HG02943 (cell line): ENCODE measurements around the gene P4HB.
"Not testable (repeated sequence)": the region's sequence is repeated elsewhere in the genome, so short reads cannot be mapped to it uniquely, and the experiment has no call there.

Experiments used
- ATAC-seq: cut with Tn5 transposase; IDR thresholded peaks from one replicate; pipeline ENCODE4 v1.9.1; 2021; ENCODE audit warnings: mild to moderate bottlenecking, low read depth, moderate library complexity; ENCODE audit not compliant: unreplicated experiment

P4HB gene

GRCh38 chr17:81849457-81849856, 10.9 kb downstream of the P4HB start:
- no peak for ATAC-seq

- ATAC-seq, result no peak
These were observed 13.3 kb downstream of the P4HB start for GRCh38 chr17:81846743-81847689.

DNA sequence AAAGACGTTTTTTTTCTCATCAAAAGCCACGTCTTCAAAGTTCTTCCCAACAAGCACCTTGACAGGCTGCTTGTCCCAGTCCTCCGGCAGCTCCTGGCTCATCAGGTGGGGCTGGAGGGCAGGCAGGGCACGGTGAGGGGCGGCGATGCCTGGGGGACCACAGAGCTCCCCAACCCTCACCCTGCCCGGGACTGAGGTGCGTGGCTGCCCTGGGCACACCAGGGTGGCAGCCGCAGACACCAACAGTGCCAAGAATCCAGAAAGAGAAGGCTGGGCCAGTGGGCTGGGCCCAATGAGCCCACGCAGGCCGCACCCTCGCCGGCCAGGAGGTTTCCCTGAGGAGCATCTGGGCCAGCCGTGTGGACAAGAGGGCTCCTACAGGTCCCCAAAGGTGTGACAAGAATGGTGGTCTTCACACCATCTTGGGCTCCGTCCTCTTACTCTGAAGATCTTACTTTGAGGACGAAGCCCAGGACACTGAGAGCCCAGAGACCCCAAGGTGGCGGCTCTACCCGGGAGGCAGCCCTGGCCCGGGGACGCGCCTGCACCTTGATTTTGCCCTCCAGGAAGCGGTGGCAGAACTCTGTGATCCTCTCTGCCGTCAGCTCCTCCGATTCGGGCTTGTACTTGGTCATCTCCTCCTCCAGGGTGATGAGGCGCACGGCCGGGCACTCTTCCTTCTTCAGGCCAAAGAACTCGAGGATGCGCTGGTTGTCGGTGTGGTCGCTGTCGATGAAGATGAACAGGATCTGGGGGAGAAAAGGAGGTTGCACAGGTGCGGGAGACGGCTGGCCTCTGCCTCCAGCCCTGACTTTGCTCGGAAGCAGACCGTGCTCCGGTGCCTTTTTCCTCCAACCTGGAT, 14.2 kb downstream of the P4HB start:
- ATAC-seq, result no peak

GRCh38 chr17:81845361-81845760, 15.0 kb downstream of the P4HB start:
- ATAC-seq, result no peak

- no peak for ATAC-seq
These were observed 15.4 kb downstream of the P4HB start for GRCh38 chr17:81844887-81845286.

GRCh38 chr17:81844327-81844851, 15.9 kb downstream of the P4HB start:
- no peak for ATAC-seq

DNA sequence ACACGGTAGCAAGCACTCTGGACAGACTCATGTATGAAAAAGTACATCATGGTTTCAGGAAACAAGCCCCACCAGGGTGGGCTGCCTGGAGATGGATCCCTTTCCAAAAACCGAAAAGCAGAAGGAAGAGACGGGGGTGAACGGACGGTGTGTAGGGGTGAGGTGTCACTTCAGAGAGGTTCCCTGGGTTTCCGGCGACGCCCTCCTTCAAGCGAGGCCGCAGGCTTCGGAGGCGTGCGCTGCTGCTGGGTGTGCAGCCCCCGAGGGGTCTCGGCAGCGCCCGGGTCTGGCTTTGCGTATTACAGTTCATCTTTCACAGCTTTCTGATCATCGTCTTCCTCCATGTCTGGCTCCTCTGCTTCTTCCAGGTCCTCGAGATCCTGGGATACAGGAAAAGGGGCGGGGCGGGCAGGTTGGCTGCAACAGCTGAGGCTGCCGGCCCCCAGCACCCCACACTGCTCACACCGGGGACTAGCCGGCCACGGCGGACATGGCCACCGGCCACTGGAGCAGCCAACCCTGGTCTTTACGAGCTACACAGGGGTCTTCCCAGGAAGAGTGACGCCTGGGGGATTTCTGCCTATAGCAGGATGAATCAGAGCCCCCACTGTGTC, 16.5 kb downstream of the P4HB start:
- ATAC-seq, result no peak

- ATAC-seq, result no peak
These were observed 17.4 kb downstream of the P4HB start for GRCh38 chr17:81842725-81843504.

DNA sequence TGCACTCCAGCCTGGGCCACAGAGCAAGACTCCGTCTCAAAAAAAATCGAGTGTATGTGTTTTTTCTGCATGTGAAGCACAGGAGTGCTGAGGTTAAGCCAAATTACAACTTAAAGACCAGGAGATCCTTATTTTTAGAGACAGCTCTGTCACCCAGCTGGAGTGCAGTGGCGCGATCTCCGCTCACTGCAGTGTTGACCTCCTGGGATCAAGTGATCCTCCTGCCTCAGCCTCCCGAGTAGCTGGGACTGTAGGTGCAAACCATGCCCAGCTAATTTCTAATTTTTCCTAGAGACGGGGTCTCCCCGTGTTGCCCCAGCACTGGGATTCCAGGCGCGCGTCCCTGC, 18.0 kb downstream of the P4HB start:
- no peak for ATAC-seq

GRCh38 chr17:81841866-81842265, 18.5 kb downstream of the P4HB start:
- ATAC-seq, result no peak

- no peak for ATAC-seq
These were observed 19.2 kb downstream of the P4HB start for GRCh38 chr17:81840826-81841778.

GRCh38 chr17:81840059-81840458, 20.3 kb downstream of the P4HB start:
- ATAC-seq, result not testable (repeated sequence)

DNA sequence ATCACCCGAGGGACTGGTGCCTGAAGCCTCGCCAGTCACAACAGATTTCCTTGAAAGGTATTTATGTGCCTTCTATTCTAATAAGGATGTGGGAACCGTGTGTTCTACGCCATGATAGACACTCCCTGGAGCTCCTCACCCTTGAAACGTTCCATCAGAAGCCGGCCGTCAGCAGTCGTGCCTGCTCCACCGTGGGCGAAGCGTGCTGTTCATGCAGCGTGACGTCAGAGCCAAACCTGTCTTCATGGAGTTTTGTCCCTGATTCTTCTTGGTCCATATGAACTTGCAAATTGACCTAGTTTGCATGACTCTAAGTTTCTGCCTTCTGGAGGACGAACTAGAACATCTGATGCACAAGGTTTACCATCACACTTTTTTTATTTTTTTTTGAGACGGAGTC, 21.0 kb downstream of the P4HB start:
- ATAC-seq, result no peak

DNA sequence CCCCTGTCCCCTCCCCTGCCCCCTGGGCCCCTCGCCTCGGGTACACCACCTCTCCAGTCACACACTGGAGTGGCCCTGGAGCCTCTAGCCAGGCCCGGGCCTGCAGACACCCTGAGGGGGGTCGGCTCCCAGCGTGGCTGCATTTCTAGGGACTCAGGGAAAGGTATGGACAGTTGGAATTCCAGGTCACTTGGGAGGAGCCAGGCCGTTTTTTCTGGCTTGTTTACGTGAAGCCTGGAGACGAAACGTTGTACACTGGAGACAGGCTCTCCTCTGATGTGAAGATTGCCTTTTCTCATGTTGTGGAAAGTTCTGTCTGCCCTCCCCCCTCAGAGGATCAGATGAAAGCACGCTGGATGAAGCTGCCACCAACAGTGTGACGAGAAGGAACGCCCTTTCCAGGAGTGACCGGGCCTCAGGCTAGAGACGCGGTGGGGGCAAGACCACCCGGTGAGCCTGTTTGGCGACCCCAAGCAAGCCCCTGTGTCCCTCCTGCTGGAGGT, 21.5 kb downstream of the P4HB start:
- no peak for ATAC-seq

DNA sequence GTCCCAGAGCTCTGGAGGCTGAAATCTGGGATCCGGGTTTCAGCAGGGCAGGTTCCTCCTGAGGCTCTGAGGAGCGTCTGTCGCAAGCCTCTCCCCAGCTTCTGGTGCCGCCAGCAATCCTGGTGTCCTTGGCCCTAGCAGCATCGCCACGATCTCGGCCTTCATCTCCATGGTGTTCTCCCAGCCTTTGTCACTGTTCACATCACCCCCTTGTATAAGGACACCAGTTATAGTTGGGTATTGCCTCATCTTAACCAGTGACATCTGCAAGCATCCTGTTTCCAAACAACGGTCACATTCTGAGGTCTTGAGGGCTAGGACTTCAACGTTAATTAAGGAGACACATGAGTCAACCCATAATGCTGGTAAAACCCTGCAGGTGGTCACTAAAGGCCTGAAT, 22.7 kb downstream of the P4HB start:
- no peak for ATAC-seq

DNA sequence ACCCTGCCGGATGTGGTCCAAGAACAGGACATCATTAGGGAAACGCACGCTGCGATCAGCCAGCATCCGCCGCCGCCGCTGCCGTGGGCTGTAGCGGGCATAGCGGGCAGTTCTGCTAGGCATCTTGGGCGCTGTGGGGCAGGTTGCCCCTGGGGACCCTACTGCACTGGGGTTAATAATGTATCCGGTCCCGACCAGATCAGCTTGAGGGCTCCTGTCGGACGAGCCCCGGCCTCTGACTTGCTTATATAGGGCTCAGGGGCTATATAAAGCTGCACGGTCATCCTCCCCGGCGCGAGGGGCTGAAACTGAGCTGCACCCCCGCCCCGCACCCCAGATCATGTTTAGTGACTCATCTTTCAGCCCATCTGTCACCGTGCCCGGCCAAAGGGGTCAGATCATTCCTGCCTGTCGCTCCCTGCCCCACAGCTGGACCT, 25.5 kb downstream of the P4HB start, which contains the start of gene PPP1R27:
TSS of gene PPP1R27 (minus strand) at position 220 of the 437 bp plus-strand sequence. CDS start at position 123, 97 bp downstream.
- no peak for ATAC-seq

GRCh38 chr17:81833921-81834830, 26.2 kb downstream of the P4HB start:
- no peak for ATAC-seq
